HepG2 (cell line): ENCODE results near the gene BCAS3.

ENCODE experiments used
- CBFB ChIP-seq: sonication (generic); formaldehyde crosslinking; IDR thresholded peaks from 2 replicates; pipeline ENCODE4 v1.4.0; 2020; ENCODE audit warnings: missing genetic modification reagents
- DR1 ChIP-seq: sonication (generic); formaldehyde crosslinking; IDR thresholded peaks from 2 replicates; pipeline ENCODE4 v1.8.0; 2021; ENCODE audit warnings: mild to moderate bottlenecking, missing genetic modification reagents, inconsistent platforms
- EZH2 ChIP-seq: conservative IDR thresholded peaks from 2 replicates; pipeline ENCODE4 v1.6.1; 2012; ENCODE audit warnings: mild to moderate bottlenecking, low read depth, low read length, moderate library complexity
- NFRKB ChIP-seq: fragments of 450-650 bp; IDR thresholded peaks from 2 replicates; pipeline ENCODE4 v1.6.1; 2017
- SP5 ChIP-seq: IDR thresholded peaks from 2 replicates; pipeline ENCODE4 v1.6.1; 2016; ENCODE audit warnings: low read depth, borderline replicate concordance
- TBL1XR1 ChIP-seq: fragments of 150-350 bp; IDR thresholded peaks from 2 replicates; pipeline ENCODE4 v1.6.1; 2014; ENCODE audit warnings: borderline replicate concordance, low read length; ENCODE audit not compliant: partially characterized antibody
- ZBTB3 ChIP-seq: sonication (generic); formaldehyde crosslinking; IDR thresholded peaks from 2 replicates; pipeline ENCODE4 v1.4.0; 2020; ENCODE audit warnings: low read depth, mild to moderate bottlenecking, moderate library complexity, missing genetic modification reagents, borderline replicate concordance
- ZKSCAN1 ChIP-seq: fragments of 150-350 bp; IDR thresholded peaks from 2 replicates; pipeline ENCODE4 v1.6.1; 2014; ENCODE audit warnings: low read length
- ZNF432 ChIP-seq: sonication (generic); formaldehyde crosslinking; IDR thresholded peaks from 2 replicates; pipeline ENCODE4 v1.5.0; 2020; ENCODE audit warnings: missing genetic modification reagents, mild to moderate bottlenecking, borderline replicate concordance
- ZNF446 ChIP-seq: sonication (generic); formaldehyde crosslinking; IDR thresholded peaks from 2 replicates; pipeline ENCODE4 v1.5.0; 2020; ENCODE audit warnings: mild to moderate bottlenecking, missing genetic modification reagents
- ZNF510 ChIP-seq: sonication (generic); formaldehyde crosslinking; IDR thresholded peaks from 2 replicates; pipeline ENCODE4 v1.4.0; 2020; ENCODE audit warnings: low read depth, mild to moderate bottlenecking, missing genetic modification reagents
- TF ChIP-seq, protein P1 (sequence below), 2 experiments: sonication (generic) in 1 of 2; formaldehyde crosslinking in 1 of 2; IDR thresholded peaks; 2 replicates each; pipeline versions ENCODE4 v1.4.0 to v1.6.1; 2018 to 2020; ENCODE audit warnings: missing genetic modification reagents in 2 of 2, borderline replicate concordance in 1 of 2, low read depth in 1 of 2, mild to moderate bottlenecking in 1 of 2, missing biosample characterization in 1 of 2
- TF ChIP-seq, protein P2 (sequence below): sonication (generic); formaldehyde crosslinking; IDR thresholded peaks from 2 replicates; pipeline ENCODE4 v1.5.0; 2020; ENCODE audit warnings: mild to moderate bottlenecking, missing genetic modification reagents, moderate library complexity
- TF ChIP-seq, protein P3 (sequence below): IDR thresholded peaks from 2 replicates; pipeline ENCODE4 v1.6.1; 2016; ENCODE audit warnings: missing biosample characterization, missing genetic modification reagents, low read depth

DNA sequence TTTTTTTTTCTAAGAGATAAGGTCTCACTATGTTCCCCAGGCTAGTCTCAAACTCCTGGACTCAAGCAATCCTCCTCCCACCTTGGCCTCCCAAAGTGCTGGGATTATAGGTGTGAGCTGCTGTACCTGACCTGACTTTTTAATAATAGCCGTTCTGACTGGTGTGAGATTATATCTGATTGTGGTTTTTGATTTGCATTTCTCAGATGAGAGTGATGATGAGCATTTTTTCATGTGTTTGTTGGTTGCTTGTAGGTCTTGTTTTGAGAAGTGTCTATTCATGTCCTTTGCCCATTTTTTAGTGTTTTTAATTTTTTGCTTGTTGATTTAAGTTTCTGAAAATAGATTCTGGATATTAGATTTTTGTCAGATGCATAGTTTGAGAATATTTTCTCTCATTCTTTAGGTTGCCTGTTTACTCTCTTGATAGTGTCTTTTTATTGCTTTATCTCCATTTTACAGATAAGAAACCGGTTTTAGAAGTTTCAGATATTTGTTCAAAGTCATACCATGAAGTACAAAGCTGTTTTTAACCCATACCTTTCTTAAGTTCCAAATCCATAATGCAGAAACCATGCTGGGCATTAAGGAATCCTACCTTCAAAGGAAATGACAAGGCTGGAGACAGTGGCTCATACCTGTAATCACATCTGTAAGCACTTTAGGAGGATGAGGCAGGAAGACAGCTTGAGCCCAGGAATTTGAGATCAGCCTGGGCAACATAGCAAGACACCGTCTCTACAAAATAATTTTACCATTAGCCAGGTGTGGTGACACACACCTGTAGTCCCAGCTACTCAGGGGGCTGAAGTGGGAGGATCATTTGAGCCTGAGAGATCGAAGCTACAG lies 553.5 kb downstream of the BCAS3 start:
- no peak for TF ChIP-seq ZBTB3 (CRISPR knock-in tag)
- no peak for TF ChIP-seq ZNF446 (CRISPR knock-in tag)
- no peak for TF ChIP-seq EZH2
- TF ChIP-seq DR1 (CRISPR knock-in tag): no peak
- TF ChIP-seq NFRKB: no peak
- TF ChIP-seq, protein P1, sequence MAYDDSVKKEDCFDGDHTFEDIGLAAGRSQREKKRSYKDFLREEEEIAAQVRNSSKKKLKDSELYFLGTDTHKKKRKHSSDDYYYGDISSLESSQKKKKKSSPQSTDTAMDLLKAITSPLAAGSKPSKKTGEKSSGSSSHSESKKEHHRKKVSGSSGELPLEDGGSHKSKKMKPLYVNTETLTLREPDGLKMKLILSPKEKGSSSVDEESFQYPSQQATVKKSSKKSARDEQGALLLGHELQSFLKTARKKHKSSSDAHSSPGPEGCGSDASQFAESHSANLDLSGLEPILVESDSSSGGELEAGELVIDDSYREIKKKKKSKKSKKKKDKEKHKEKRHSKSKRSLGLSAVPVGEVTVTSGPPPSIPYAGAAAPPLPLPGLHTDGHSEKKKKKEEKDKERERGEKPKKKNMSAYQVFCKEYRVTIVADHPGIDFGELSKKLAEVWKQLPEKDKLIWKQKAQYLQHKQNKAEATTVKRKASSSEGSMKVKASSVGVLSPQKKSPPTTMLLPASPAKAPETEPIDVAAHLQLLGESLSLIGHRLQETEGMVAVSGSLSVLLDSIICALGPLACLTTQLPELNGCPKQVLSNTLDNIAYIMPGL (CRISPR knock-in tag; IDR thresholded peaks at IDR 0.05; ENCODE audit: borderline replicate concordance in 1 of 2, low read depth in 1 of 2): no peak
- no peak for TF ChIP-seq TBL1XR1
- TF ChIP-seq, protein P2, sequence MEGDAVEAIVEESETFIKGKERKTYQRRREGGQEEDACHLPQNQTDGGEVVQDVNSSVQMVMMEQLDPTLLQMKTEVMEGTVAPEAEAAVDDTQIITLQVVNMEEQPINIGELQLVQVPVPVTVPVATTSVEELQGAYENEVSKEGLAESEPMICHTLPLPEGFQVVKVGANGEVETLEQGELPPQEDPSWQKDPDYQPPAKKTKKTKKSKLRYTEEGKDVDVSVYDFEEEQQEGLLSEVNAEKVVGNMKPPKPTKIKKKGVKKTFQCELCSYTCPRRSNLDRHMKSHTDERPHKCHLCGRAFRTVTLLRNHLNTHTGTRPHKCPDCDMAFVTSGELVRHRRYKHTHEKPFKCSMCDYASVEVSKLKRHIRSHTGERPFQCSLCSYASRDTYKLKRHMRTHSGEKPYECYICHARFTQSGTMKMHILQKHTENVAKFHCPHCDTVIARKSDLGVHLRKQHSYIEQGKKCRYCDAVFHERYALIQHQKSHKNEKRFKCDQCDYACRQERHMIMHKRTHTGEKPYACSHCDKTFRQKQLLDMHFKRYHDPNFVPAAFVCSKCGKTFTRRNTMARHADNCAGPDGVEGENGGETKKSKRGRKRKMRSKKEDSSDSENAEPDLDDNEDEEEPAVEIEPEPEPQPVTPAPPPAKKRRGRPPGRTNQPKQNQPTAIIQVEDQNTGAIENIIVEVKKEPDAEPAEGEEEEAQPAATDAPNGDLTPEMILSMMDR (CRISPR knock-in tag): no peak
- TF ChIP-seq ZKSCAN1: no peak
- TF ChIP-seq ZNF510 (CRISPR knock-in tag): no peak
- TF ChIP-seq, protein P3, sequence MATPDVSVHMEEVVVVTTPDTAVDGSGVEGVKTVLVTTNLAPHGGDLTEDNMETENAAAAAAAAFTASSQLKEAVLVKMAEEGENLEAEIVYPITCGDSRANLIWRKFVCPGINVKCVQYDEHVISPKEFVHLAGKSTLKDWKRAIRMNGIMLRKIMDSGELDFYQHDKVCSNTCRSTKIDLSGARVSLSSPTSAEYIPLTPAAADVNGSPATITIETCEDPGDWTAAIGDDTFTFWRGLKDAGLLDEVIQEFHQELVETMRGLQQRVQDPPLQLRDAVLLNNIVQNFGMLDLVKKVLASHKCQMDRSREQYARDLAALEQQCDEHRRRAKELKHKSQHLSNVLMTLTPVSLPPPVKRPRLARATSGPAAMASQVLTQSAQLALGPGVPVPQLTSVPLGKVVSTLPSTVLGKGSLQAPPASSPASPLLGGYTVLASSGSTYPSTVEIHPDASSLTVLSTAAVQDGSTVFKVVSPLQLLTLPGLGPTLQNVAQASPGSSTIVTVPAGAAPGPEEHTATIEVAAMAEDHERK: no peak
- no peak for TF ChIP-seq CBFB
- no peak for TF ChIP-seq SP5 (CRISPR knock-in tag)
- TF ChIP-seq ZNF432 (CRISPR knock-in tag): no peak
